DMS153 treated with DMSO at 0.1 percent for 48 hours (cell line): ENCODE results near the gene SH2D4B.

ENCODE experiments used
- DNase-seq: peaks from one replicate; lab custom pipeline; 2025; ENCODE audit not compliant: unreplicated experiment; lab: John Stamatoyannopoulos, UW

The SH2D4B gene

GRCh38 chr10:80503584-80504157 is 34.0 kb upstream of the SH2D4B start:
- no peak for DNase-seq

GRCh38 chr10:80504158-80504811 is 33.4 kb upstream of the SH2D4B start:
- DNase-seq = no peak

GRCh38 chr10:80504897-80505465 is 32.7 kb upstream of the SH2D4B start:
- no peak for DNase-seq

- DNase-seq = no peak
Observed at GRCh38 chr10:80506189-80506575, 31.5 kb upstream of the SH2D4B start.

GRCh38 chr10:80506836-80507487 is 30.7 kb upstream of the SH2D4B start:
- DNase-seq = no peak

GRCh38 chr10:80509108-80509402 is 28.6 kb upstream of the SH2D4B start:
- no peak for DNase-seq

GRCh38 chr10:80509403-80510161 is 28.1 kb upstream of the SH2D4B start:
- no peak for DNase-seq

GRCh38 chr10:80512031-80512526 is 25.6 kb upstream of the SH2D4B start:
- no peak for DNase-seq

- DNase-seq = no peak
Observed at GRCh38 chr10:80513106-80513505, 24.6 kb upstream of the SH2D4B start.

GRCh38 chr10:80515511-80515910 is 22.2 kb upstream of the SH2D4B start:
- DNase-seq = no peak

- no peak for DNase-seq
Observed at GRCh38 chr10:80515941-80516340, 21.8 kb upstream of the SH2D4B start.

GRCh38 chr10:80516506-80517075 is 21.1 kb upstream of the SH2D4B start:
- DNase-seq = no peak

GRCh38 chr10:80517416-80518142 is 20.1 kb upstream of the SH2D4B start:
- DNase-seq = no peak

- no peak for DNase-seq
Observed at GRCh38 chr10:80518143-80518806, 19.4 kb upstream of the SH2D4B start.

- no peak for DNase-seq
Observed at GRCh38 chr10:80518807-80519360, 18.8 kb upstream of the SH2D4B start.

GRCh38 chr10:80519936-80520650 is 17.6 kb upstream of the SH2D4B start:
- DNase-seq = no peak

- no peak for DNase-seq
Observed at GRCh38 chr10:80520661-80521470, 16.8 kb upstream of the SH2D4B start.

- no peak for DNase-seq
Observed at GRCh38 chr10:80522756-80523363, 14.8 kb upstream of the SH2D4B start.
